C4-2B (cell line): Measurements from ENCODE around the gene SH2D3C.

Experiments
- ZFX ChIP-seq: fragments of 450-650 bp; IDR thresholded peaks from 2 replicates; pipeline ENCODE4 v1.6.1; 2017
- TF ChIP-seq, protein P1 (sequence below): fragments of 450-650 bp; conservative IDR thresholded peaks from 2 replicates; pipeline ENCODE4 v1.5.1; 2017; ENCODE audit warnings: mild to moderate bottlenecking

GRCh38 chr9:127700140-127700539 lies 78.3 kb downstream of the SH2D3C start:
- TF ChIP-seq, protein P1, sequence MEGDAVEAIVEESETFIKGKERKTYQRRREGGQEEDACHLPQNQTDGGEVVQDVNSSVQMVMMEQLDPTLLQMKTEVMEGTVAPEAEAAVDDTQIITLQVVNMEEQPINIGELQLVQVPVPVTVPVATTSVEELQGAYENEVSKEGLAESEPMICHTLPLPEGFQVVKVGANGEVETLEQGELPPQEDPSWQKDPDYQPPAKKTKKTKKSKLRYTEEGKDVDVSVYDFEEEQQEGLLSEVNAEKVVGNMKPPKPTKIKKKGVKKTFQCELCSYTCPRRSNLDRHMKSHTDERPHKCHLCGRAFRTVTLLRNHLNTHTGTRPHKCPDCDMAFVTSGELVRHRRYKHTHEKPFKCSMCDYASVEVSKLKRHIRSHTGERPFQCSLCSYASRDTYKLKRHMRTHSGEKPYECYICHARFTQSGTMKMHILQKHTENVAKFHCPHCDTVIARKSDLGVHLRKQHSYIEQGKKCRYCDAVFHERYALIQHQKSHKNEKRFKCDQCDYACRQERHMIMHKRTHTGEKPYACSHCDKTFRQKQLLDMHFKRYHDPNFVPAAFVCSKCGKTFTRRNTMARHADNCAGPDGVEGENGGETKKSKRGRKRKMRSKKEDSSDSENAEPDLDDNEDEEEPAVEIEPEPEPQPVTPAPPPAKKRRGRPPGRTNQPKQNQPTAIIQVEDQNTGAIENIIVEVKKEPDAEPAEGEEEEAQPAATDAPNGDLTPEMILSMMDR: no peak
- no peak for TF ChIP-seq ZFX
